ENCODE results near the gene MFNG.

DNA sequence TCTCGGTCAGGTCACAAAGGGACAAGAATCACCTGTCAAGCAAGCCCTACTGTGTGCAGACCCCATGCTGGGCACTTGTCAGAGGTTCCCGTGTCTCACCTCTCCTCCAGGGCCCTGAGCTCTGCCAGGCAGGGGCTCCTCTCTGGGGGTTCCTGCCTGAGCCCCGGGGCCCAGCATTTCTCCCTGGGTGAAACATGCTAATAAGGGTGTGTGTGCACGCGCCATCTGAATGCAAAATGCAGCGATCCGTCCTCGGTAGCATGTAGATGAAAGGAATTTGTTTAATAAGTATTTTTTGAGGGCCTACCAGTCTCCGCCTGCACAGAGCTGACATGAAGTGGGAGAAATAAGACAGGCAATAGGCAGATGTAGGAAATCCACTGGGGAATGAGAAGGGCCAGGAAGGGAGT lies 64.7 kb downstream of the MFNG start:
- no peak for TF ChIP-seq POLR2A (IDR thresholded peaks at IDR 0.05)
- TF ChIP-seq, protein P1, sequence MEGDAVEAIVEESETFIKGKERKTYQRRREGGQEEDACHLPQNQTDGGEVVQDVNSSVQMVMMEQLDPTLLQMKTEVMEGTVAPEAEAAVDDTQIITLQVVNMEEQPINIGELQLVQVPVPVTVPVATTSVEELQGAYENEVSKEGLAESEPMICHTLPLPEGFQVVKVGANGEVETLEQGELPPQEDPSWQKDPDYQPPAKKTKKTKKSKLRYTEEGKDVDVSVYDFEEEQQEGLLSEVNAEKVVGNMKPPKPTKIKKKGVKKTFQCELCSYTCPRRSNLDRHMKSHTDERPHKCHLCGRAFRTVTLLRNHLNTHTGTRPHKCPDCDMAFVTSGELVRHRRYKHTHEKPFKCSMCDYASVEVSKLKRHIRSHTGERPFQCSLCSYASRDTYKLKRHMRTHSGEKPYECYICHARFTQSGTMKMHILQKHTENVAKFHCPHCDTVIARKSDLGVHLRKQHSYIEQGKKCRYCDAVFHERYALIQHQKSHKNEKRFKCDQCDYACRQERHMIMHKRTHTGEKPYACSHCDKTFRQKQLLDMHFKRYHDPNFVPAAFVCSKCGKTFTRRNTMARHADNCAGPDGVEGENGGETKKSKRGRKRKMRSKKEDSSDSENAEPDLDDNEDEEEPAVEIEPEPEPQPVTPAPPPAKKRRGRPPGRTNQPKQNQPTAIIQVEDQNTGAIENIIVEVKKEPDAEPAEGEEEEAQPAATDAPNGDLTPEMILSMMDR (IDR thresholded peaks at IDR 0.05), result no peak
